Measurements from ENCODE around the gene CDH15.
"Not testable (repeated sequence)": the region's sequence is repeated elsewhere in the genome, so short reads cannot be mapped to it uniquely, and the experiment has no call there.

The CDH15 gene

GRCh38 chr16:89173174-89173921 lies 1.8 kb downstream of the CDH15 start:
- no peak for DNase-seq

- no peak for DNase-seq
Measured at GRCh38 chr16:89174055-89174827, 2.7 kb downstream of the CDH15 start.

GRCh38 chr16:89174877-89175276 lies 3.3 kb downstream of the CDH15 start:
- no peak for DNase-seq

GRCh38 chr16:89175280-89176146 lies 4.0 kb downstream of the CDH15 start:
- no peak for DNase-seq

GRCh38 chr16:89176147-89176690 lies 4.7 kb downstream of the CDH15 start:
- no peak for DNase-seq

GRCh38 chr16:89176717-89177116 lies 5.2 kb downstream of the CDH15 start:
- DNase-seq = no peak

- DNase-seq = no peak
Measured at GRCh38 chr16:89177501-89177900, 6.0 kb downstream of the CDH15 start.

- DNase-seq = no peak
Measured at GRCh38 chr16:89178453-89179147, 7.1 kb downstream of the CDH15 start.

GRCh38 chr16:89179148-89179484 lies 7.6 kb downstream of the CDH15 start:
- DNase-seq = no peak

GRCh38 chr16:89179656-89180315 lies 8.2 kb downstream of the CDH15 start:
- no peak for DNase-seq

GRCh38 chr16:89183463-89183862 lies 11.9 kb downstream of the CDH15 start:
- DNase-seq = no peak

GRCh38 chr16:89183975-89184676 lies 12.6 kb downstream of the CDH15 start:
- DNase-seq = no peak

GRCh38 chr16:89184677-89184932 lies 13.1 kb downstream of the CDH15 start:
- no peak for DNase-seq

GRCh38 chr16:89184933-89185794 lies 13.6 kb downstream of the CDH15 start:
- DNase-seq = no peak

GRCh38 chr16:89185887-89186592 lies 14.5 kb downstream of the CDH15 start:
- DNase-seq = not testable (repeated sequence)

- DNase-seq = not testable (repeated sequence)
Measured at GRCh38 chr16:89186593-89187031, 15.1 kb downstream of the CDH15 start.

GRCh38 chr16:89187032-89187769 lies 15.7 kb downstream of the CDH15 start:
- DNase-seq = no peak

- DNase-seq = no peak
Measured at GRCh38 chr16:89187770-89188392, 16.3 kb downstream of the CDH15 start.

Data from activated CD4-positive, alpha-beta T cell treated with anti-CD3 and anti-CD28 coated beads for 1 hour (primary cell).